H1 (cell line): Measurements from ENCODE around the gene PSMC5. TPM values are rescaled to one million over a fixed set of nuclear protein-coding genes. Genes with fewer than 3 reads are reported as not detected.

Experiments
- CTCF ChIA-PET: fragments of 300-600 bp; sonication (Branson Sonifier 250); formaldehyde crosslinking; loops from one replicate; lab custom pipeline; 2021; ENCODE audit not compliant: partially characterized antibody; lab: Charles Lee
- POLR2A ChIA-PET: fragments of 300-600 bp; sonication (Branson Sonifier 250); formaldehyde crosslinking; loops from one replicate; lab custom pipeline; 2021; ENCODE audit warnings: inconsistent platforms; ENCODE audit not compliant: partially characterized antibody; lab: Charles Lee
- DNase-seq, 2 experiments: peaks; one replicate each; pipeline versions ENCODE4 v3.0.0 to v3.0.0-alpha.2; 2010 to 2022; ENCODE audit warnings: low spot score in 2 of 2, low read depth in 1 of 2, mixed read lengths in 1 of 2
- FAIRE-seq: peaks from 2 replicates; lab custom pipeline; 2011; peaks lifted over from hg19 to GRCh38; lab: Jason Lieb, UNC
- H2AFZ ChIP-seq: 2 replicates; pipeline ENCODE4 v1.8.1; 2012; ENCODE audit warnings: low read length, inconsistent platforms
- H2AK5ac ChIP-seq: 2 replicates; pipeline ENCODE4 v1.6.1; 2013; ENCODE audit warnings: low read depth, low read length
- H2BK120ac ChIP-seq: replicated peaks from 2 replicates; pipeline ENCODE3; 2013; ENCODE audit warnings: low read depth, low read length, inconsistent platforms
- H2BK12ac ChIP-seq: 2 replicates; pipeline ENCODE4 v1.6.1; 2013; ENCODE audit warnings: low read depth, low read length
- H2BK15ac ChIP-seq: 2 replicates; pipeline ENCODE4 v1.6.1; 2013; ENCODE audit warnings: low read length
- H2BK20ac ChIP-seq: 2 replicates; pipeline ENCODE4 v1.6.1; 2013; ENCODE audit warnings: low read length
- H2BK5ac ChIP-seq: 2 replicates; pipeline ENCODE4 v1.6.1; 2013; ENCODE audit warnings: low read depth, low read length
- H3K14ac ChIP-seq: 2 replicates; pipeline ENCODE4 v1.6.1; 2013; ENCODE audit warnings: inconsistent platforms; ENCODE audit not compliant: insufficient read length
- H3K18ac ChIP-seq: 2 replicates; pipeline ENCODE4 v1.6.1; 2013; ENCODE audit warnings: low read length; ENCODE audit errors: extremely low read depth
- H3K23ac ChIP-seq: 2 replicates; pipeline ENCODE4 v1.6.1; 2013; ENCODE audit warnings: inconsistent platforms; ENCODE audit not compliant: insufficient read length
- H3K23me2 ChIP-seq: 2 replicates; pipeline ENCODE4 v1.6.1; 2013; ENCODE audit warnings: low read depth, low read length
- H3K27ac ChIP-seq: 2 replicates; pipeline ENCODE4 v1.6.1; 2011; ENCODE audit warnings: low read depth, low read length, inconsistent platforms
- H3K27me3 ChIP-seq, 4 experiments: replicated peaks in 1 of 4; 1 replicate in 1 of 4; 2 replicates in 3 of 4; pipeline versions ENCODE4 v1.6.1 to v1.8.1; 2011 to 2013; ENCODE audit warnings: low read length in 3 of 4, mild to moderate bottlenecking in 3 of 4, inconsistent platforms in 2 of 4, mixed read lengths in 2 of 4, moderate library complexity in 1 of 4; ENCODE audit not compliant: control insufficient read depth in 3 of 4, insufficient read depth in 3 of 4; ENCODE audit errors: extremely low read depth in 1 of 4
- H3K36me3 ChIP-seq, 4 experiments: 2 replicates each; pipeline versions ENCODE4 v1.6.1 to v1.8.1; 2011 to 2013; ENCODE audit warnings: mild to moderate bottlenecking in 4 of 4, low read length in 3 of 4, moderate library complexity in 2 of 4, control low read depth in 1 of 4, inconsistent platforms in 1 of 4; ENCODE audit not compliant: insufficient read depth in 4 of 4, control insufficient read depth in 2 of 4
- H3K4ac ChIP-seq: replicated peaks from 2 replicates; pipeline ENCODE3; 2013; ENCODE audit warnings: low read length, low read depth, mixed read lengths, inconsistent platforms; ENCODE audit not compliant: insufficient read length
- H3K4me1 ChIP-seq, 4 experiments: replicated peaks in 1 of 4; 1 replicate in 1 of 4; 2 replicates in 3 of 4; pipeline versions ENCODE4 v1.6.1 to v1.8.1; 2011 to 2013; ENCODE audit warnings: low read length in 3 of 4, inconsistent platforms in 2 of 4, mixed read lengths in 1 of 4; ENCODE audit not compliant: insufficient read depth in 4 of 4, control insufficient read depth in 3 of 4
- H3K4me2 ChIP-seq, 2 experiments: 2 replicates each; pipeline versions ENCODE4 v1.6.1 to v1.8.1; 2011 to 2013; ENCODE audit warnings: low read depth in 2 of 2, low read length in 2 of 2, control low read depth in 1 of 2, inconsistent platforms in 1 of 2, mild to moderate bottlenecking in 1 of 2; ENCODE audit not compliant: insufficient read depth in 1 of 2
- H3K4me3 ChIP-seq, 4 experiments: fragments of 200-600, 300-600 bp in 1 of 4; sonication (generic), shearing (Covaris generic), sonication (Bioruptor Twin) in 1 of 4; 2 replicates each; pipeline versions ENCODE4 v1.5.1 to v1.8.1; 2011 to 2016; ENCODE audit warnings: low read length in 4 of 4, low read depth in 3 of 4, control low read depth in 2 of 4, inconsistent platforms in 2 of 4, mild to moderate bottlenecking in 2 of 4, mixed read lengths in 1 of 4, moderate library complexity in 1 of 4; ENCODE audit not compliant: insufficient read depth in 2 of 4; ENCODE audit errors: extremely low read depth in 1 of 4
- H3K56ac ChIP-seq: replicated peaks from 2 replicates; pipeline ENCODE3; 2013; ENCODE audit warnings: low read depth, mild to moderate bottlenecking, mixed read lengths, low read length, inconsistent platforms; ENCODE audit not compliant: insufficient read length
- H3K79me1 ChIP-seq: 2 replicates; pipeline ENCODE4 v1.6.1; 2013; ENCODE audit warnings: low read depth, low read length, control low read depth
- H3K79me2 ChIP-seq, 2 experiments: 2 replicates each; pipeline versions ENCODE4 v1.6.1 to v1.8.1; 2012 to 2013; ENCODE audit warnings: low read length in 2 of 2, mild to moderate bottlenecking in 2 of 2, inconsistent platforms in 1 of 2; ENCODE audit not compliant: insufficient read depth in 2 of 2, control insufficient read depth in 1 of 2
- H3K9ac ChIP-seq, 4 experiments: replicated peaks in 1 of 4; 1 replicate in 1 of 4; 2 replicates in 3 of 4; pipeline versions ENCODE4 v1.6.1 to v1.8.1; 2011 to 2013; ENCODE audit warnings: low read depth in 3 of 4, low read length in 3 of 4, control low read depth in 2 of 4, mild to moderate bottlenecking in 2 of 4, moderate library complexity in 2 of 4, inconsistent platforms in 1 of 4; ENCODE audit errors: extremely low read depth in 1 of 4
- H3K9me3 ChIP-seq, 2 experiments: 2 replicates each; pipeline versions ENCODE4 v1.6.1 to v1.8.1; 2012 to 2013; ENCODE audit warnings: mild to moderate bottlenecking in 2 of 2, moderate library complexity in 2 of 2, control low read depth in 1 of 2, inconsistent platforms in 1 of 2, low read depth in 1 of 2, low read length in 1 of 2, mixed read lengths in 1 of 2; ENCODE audit not compliant: insufficient read depth in 2 of 2
- H4K20me1 ChIP-seq, 2 experiments: replicated peaks in 1 of 2; 2 replicates each; pipeline versions ENCODE3 to v1.8.1; 2011 to 2013; ENCODE audit warnings: inconsistent platforms in 2 of 2, low read length in 2 of 2, mild to moderate bottlenecking in 1 of 2; ENCODE audit not compliant: insufficient read depth in 2 of 2, control insufficient read depth in 1 of 2
- H4K5ac ChIP-seq: 2 replicates; pipeline ENCODE4 v1.6.1; 2013; ENCODE audit warnings: low read length, low read depth, mixed read lengths, inconsistent platforms; ENCODE audit not compliant: insufficient read length
- H4K8ac ChIP-seq: 2 replicates; pipeline ENCODE4 v1.8.0; 2013; ENCODE audit warnings: mild to moderate bottlenecking, moderate library complexity, low read length, inconsistent platforms; ENCODE audit not compliant: insufficient read depth; ENCODE audit errors: extremely low read depth
- H4K91ac ChIP-seq: replicated peaks from 2 replicates; pipeline ENCODE3; 2013; ENCODE audit warnings: low read length, mixed read lengths, inconsistent platforms; ENCODE audit not compliant: insufficient read length
- CBX8 ChIP-seq: fragments of 300-800, 300-1000 bp; sonication (generic); IDR thresholded peaks from 2 replicates; pipeline ENCODE4 v1.7.1; 2016; ENCODE audit warnings: low read depth, low read length, borderline replicate concordance
- CHD1 ChIP-seq: IDR thresholded peaks from 2 replicates; pipeline ENCODE4 v1.6.1; 2012; ENCODE audit warnings: low read depth, low read length, improper control_type of control experiment
- EGR1 ChIP-seq: IDR thresholded peaks from 2 replicates; pipeline ENCODE4 v1.6.1; 2011; ENCODE audit warnings: low read depth, low read length, borderline replicate concordance
- HDAC6 ChIP-seq: IDR thresholded peaks from one replicate; pipeline ENCODE4 v1.7.1; 2012; ENCODE audit warnings: low read depth, mild to moderate bottlenecking, inconsistent platforms, low read length, moderate library complexity
- KDM1A ChIP-seq: fragments of 200-600, 300-600 bp; sonication (generic); IDR thresholded peaks from 2 replicates; pipeline ENCODE4 v1.7.1; 2016; ENCODE audit warnings: mild to moderate bottlenecking, low read length, borderline replicate concordance
- MAFK ChIP-seq: IDR thresholded peaks from 2 replicates; pipeline ENCODE4 v1.6.1; 2012; ENCODE audit warnings: low read depth, mild to moderate bottlenecking, improper control_type of control experiment, low read length
- SAP30 ChIP-seq: fragments of 300-600 bp; sonication (generic); IDR thresholded peaks from 2 replicates; pipeline ENCODE4 v1.7.1; 2012; ENCODE audit warnings: low read length, moderate library complexity, mild to moderate bottlenecking, inconsistent platforms; ENCODE audit not compliant: insufficient read depth, insufficient replicate concordance
- SUZ12 ChIP-seq: fragments of 200-600 bp; sonication (generic); IDR thresholded peaks from 2 replicates; pipeline ENCODE4 v1.6.1; 2012; ENCODE audit warnings: mild to moderate bottlenecking, inconsistent platforms, low read length, moderate library complexity, mixed read lengths
- TAF1 ChIP-seq: IDR thresholded peaks from 2 replicates; pipeline ENCODE4 v1.6.1; 2011; ENCODE audit warnings: mild to moderate bottlenecking, low read depth, low read length
- TAF7 ChIP-seq: optimal IDR thresholded peaks from 2 replicates; pipeline ENCODE3; 2011; ENCODE audit warnings: low read depth, mild to moderate bottlenecking, inconsistent platforms, low read length, moderate library complexity, borderline replicate concordance
- TCF12 ChIP-seq: IDR thresholded peaks from 2 replicates; pipeline ENCODE4 v1.6.1; 2011; ENCODE audit warnings: low read depth, mild to moderate bottlenecking, low read length
- WGBS, 2 experiments: shearing (Covaris generic) in 1 of 2; methylation state at CpG; one replicate each; pipeline versions ENCODE4 v1.1.6 to v1.1.7; 2013 to 2015; ENCODE audit warnings: low lambda C conversion rate in 2 of 2, mixed read lengths in 2 of 2, inconsistent platforms in 1 of 2, low coverage in 1 of 2, missing lambda C conversion rate in 1 of 2; ENCODE audit not compliant: insufficient replicate concordance in 2 of 2, insufficient coverage in 1 of 2, insufficient read length in 1 of 2; ENCODE audit errors: extremely low coverage in 1 of 2, missing lambda C conversion rate in 1 of 2; 5-methylcytosine and 5-hydroxymethylcytosine counted together
- polyA plus RNA-seq, 7 experiments: library from polyadenylated mRNA; depleted of rRNA in 3 of 7; stranded (reverse) in 5 of 7; unstranded in 2 of 7; fragments of >200 nt in 5 of 7; fragments of 200-250 nt in 2 of 7; gene quantifications; 1 replicate in 5 of 7; 2 replicates in 1 of 7; 4 replicates in 1 of 7; pipeline versions ENCODE4 v1.2.1 to v1.2.3, GENCODE V29; 2011 to 2013; ENCODE audit warnings: missing spikeins in 2 of 7, mixed read lengths in 2 of 7
- total RNA-seq: library from RNA; stranded (reverse); fragmentation: NEBNext Ultra II Directional; extraction: Animal tissue kit (Norgen Biotek cat#: 25700); gene quantifications from 2 replicates; pipeline ENCODE4 v1.2.1, GENCODE V29; 2021

PSMC5 gene
- total and polyA plus RNA-seq, 2 of the 8 experiments (the other 6 are each of a cell fraction or from before 2014, with no cell fraction given), result 172 to 180 TPM

DNA sequence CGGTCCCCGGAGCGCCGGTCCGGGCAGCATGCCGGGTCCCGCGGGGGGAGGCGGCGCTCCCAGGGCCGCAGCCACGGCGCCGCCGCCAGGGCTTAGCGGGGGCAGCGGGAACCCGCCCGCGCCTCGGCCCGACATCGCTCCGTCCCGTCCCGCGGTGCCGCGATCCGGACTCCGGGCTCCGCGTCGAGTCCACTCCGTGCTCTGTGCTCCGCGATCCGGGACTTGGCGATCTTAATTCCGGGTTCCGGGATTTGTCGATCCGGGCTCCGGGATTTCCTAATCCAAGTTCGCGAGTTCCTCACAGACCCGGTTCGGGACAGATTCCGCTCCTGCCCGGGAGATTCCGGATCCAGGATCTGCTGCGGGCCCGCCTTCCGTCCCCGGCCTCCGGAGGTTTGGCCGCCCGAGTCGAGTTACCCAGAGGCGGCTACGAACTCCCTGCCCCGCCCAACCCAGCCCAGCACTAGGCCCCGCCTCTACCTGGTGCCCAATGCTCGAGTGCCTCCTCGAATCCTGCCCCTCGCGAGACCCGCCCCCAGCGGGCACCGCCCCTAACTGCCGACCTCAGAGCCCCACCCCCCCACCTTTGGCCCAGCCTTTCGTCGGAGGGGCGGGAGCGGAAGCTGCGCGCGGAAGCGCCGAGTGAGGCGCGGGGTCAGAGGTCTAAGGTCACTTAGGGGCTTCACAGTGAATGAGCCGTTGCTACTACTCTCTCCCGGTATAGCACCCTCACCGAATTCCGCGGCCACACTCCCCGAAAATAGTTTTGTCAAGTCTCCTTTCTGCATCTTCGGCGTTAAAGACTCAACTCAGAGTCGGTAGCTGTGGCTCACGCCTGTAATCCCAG lies 15.5 kb downstream of the PSMC5 start, which contains the start of gene SMARCD2:
SMARCD2 (minus strand) TSS at position 146 of the 847 bp plus-strand sequence; CDS start at position 135, 11 bp downstream.
- Histone ChIP-seq H3K18ac (peak within 1 kb of the TSS; percentile 24), H3K14ac (no peak within 1 kb of the TSS), H3K79me1 (peaks cover 15% of the 10 kb centered on the region), H3K27ac (peak within 1 kb of the TSS; percentile 65; the same call in 1 of the 2 replicates), H3K23me2 (peaks cover 8% of the 10 kb centered on the region), H3K9me3 (no peaks in the 10 kb centered on the region), H2AFZ (peak within 1 kb of the TSS; percentile 43; the same call in 1 of the 2 replicates), H3K9ac (peak within 1 kb of the TSS; percentile 68 to 81 (median 73)), H4K5ac (peak within 1 kb of the TSS; percentile 38), H3K4ac (peak within 1 kb of the TSS; percentile 8), H3K4me3 (peak within 1 kb of the TSS; percentile 76 to 97 (median 83)), H3K56ac (peak within 1 kb of the TSS; percentile 73), H3K4me1 (peaks cover 3 to 26% (median 24%) of the 10 kb centered on the region in 4 experiments), H4K20me1 (peaks cover 0 to 4% of the 10 kb centered on the region in 2 experiments), H2BK5ac (peak within 1 kb of the TSS; percentile 73; the same call in 1 of the 2 replicates), H4K91ac (peak within 1 kb of the TSS; percentile 14), H3K23ac (no peak within 1 kb of the TSS), H3K27me3 (peaks cover 0 to 16% (median 10%) of the 10 kb centered on the region in 4 experiments; a peak in 6 of 7 replicates), H3K4me2 (peak within 1 kb of the TSS; percentile 93), H3K36me3 (no peaks in the 10 kb centered on the region), H2BK120ac (no peak within 1 kb of the TSS), H2BK20ac (no peak within 1 kb of the TSS), H3K79me2 (peaks cover 11 to 32% of the 10 kb centered on the region in 2 experiments), H4K8ac (peak within 1 kb of the TSS; percentile 54), H2AK5ac (no peak within 1 kb of the TSS), H2BK15ac (no peak within 1 kb of the TSS), H2BK12ac (peak within 1 kb of the TSS; percentile 68; the same call in 1 of the 2 replicates)
- ChIA-PET POLR2A (interaction anchor here (0.9 to 27.8 kb wide), 4 partner anchors 10 to 303 kb away, joined by 3 to 593 read pairs (median 8); partner anchors contain the start of genes CCDC47, DDX42, FTSJ3 and PSMC5), CTCF (interaction anchor here (0.9 to 6.9 kb wide), 2 partner anchors 12 to 15 kb away, joined by 3 to 77 read pairs; no protein-coding TSS in a partner anchor)
- FAIRE-seq (no peak), DNase-seq (peak; percentile 97)
- 2% methylated on average over 63 of the region's 92 CpGs; no CpG with 5 or more reads in 1 of the 2 experiments for WGBS, 2 experiments
- TF ChIP-seq EGR1 (peak; percentile 87), TAF7 (peak; percentile 72), SUZ12 (no peak), HDAC6 (no peak), TCF12 (peak; percentile 79), CBX8 (no peak), KDM1A (no peak), MAFK (no peak; the same call in 1 of the 2 replicates), TAF1 (peak; percentile 89), SAP30 (no peak), CHD1 (peak; percentile 59; the same call in 1 of the 2 replicates)
